Measurements from ENCODE around the gene RPS5. TPM values are rescaled to one million over a fixed set of nuclear protein-coding genes. Genes with fewer than 3 reads are reported as not detected.

Gene RPS5
- total and polyA plus RNA-seq, 9 of the 15 experiments (the other 6 are each of a cell fraction or from before 2014, with no cell fraction given) = 1,228 to 3,570 (median 2,484) TPM

DNA sequence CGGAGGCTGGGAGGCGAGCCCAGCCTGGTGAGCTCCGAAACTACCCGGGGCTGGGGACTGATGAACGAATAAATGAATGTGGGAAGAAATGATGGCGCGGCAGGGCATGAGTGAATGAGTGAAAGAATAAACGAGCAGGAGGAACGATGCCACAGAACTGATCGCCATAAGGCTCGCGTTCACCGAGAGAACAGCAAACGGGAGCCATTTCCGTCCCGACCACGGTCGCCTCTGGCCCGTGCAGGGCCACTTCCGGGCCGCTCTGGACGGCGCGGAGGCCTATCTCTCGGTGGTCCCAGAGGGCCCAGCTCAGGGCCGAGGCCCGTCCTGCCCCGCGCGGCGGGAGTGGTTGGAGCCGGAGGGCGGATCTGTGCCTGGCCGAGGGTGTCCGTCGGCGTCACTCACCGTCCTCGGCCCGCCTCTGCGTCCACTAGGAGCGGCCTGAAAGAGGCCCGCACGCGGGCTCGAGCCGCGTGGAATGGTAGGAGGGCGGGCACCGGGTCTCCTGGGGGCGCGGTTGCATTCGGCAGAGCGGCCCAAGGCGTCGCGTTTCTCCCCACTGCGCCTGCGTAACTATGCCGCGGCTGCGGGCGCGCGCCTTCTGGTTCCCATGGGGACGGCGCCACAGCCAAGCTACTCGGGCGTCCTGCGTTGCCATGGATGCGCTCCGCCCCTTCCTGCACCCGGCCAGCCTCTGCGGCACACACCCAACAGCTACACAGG, 24.6 kb upstream of the RPS5 start, which contains the start of gene ZNF497 (continued):
- TF ChIP-seq, protein P1, sequence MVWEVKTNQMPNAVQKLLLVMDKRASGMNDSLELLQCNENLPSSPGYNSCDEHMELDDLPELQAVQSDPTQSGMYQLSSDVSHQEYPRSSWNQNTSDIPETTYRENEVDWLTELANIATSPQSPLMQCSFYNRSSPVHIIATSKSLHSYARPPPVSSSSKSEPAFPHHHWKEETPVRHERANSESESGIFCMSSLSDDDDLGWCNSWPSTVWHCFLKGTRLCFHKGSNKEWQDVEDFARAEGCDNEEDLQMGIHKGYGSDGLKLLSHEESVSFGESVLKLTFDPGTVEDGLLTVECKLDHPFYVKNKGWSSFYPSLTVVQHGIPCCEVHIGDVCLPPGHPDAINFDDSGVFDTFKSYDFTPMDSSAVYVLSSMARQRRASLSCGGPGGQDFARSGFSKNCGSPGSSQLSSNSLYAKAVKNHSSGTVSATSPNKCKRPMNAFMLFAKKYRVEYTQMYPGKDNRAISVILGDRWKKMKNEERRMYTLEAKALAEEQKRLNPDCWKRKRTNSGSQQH (CRISPR knock-in tag; IDR thresholded peaks at IDR 0.05) = no peak
- TF ChIP-seq NFE2 (IDR thresholded peaks at IDR 0.05; ENCODE audit: low read depth) (no peak), SMC3 (conservative IDR thresholded peaks at IDR 0.05; ENCODE audit: insufficient read depth, low read depth, low read length) (no peak), TCF7L2 (IDR thresholded peaks at IDR 0.05; ENCODE audit: low read depth, low read length) (no peak), ZBED1 (IDR thresholded peaks at IDR 0.05) (no peak), JUNB (CRISPR knock-in tag; conservative IDR thresholded peaks at IDR 0.05) (no peak), IFI16 (CRISPR knock-in tag; IDR thresholded peaks at IDR 0.05) (no peak), CBFA2T3 (IDR thresholded peaks at IDR 0.05) (no peak), ZNF24 (IDR thresholded peaks at IDR 0.05) (peak; percentile 87), SMARCB1 (IDR thresholded peaks at IDR 0.05; ENCODE audit: insufficient read length, low read depth) (no peak), CCAR2 (IDR thresholded peaks at IDR 0.05; ENCODE audit: low read depth, low read length) (no peak), GATA2 (CRISPR knock-in tag; IDR thresholded peaks at IDR 0.05) (no peak), EZH2 (IDR thresholded peaks at IDR 0.05; ENCODE audit: borderline replicate concordance, low read depth, low read length) (no peak), TRIM24 (IDR thresholded peaks at IDR 0.05) (peak in 1 of 2 experiments; percentile 74; a peak in 3 of 4 replicates)
- TF ChIP-seq, protein P2, sequence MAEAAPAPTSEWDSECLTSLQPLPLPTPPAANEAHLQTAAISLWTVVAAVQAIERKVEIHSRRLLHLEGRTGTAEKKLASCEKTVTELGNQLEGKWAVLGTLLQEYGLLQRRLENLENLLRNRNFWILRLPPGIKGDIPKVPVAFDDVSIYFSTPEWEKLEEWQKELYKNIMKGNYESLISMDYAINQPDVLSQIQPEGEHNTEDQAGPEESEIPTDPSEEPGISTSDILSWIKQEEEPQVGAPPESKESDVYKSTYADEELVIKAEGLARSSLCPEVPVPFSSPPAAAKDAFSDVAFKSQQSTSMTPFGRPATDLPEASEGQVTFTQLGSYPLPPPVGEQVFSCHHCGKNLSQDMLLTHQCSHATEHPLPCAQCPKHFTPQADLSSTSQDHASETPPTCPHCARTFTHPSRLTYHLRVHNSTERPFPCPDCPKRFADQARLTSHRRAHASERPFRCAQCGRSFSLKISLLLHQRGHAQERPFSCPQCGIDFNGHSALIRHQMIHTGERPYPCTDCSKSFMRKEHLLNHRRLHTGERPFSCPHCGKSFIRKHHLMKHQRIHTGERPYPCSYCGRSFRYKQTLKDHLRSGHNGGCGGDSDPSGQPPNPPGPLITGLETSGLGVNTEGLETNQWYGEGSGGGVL (CRISPR knock-in tag; IDR thresholded peaks at IDR 0.05) = no peak
- TF ChIP-seq, protein P3, sequence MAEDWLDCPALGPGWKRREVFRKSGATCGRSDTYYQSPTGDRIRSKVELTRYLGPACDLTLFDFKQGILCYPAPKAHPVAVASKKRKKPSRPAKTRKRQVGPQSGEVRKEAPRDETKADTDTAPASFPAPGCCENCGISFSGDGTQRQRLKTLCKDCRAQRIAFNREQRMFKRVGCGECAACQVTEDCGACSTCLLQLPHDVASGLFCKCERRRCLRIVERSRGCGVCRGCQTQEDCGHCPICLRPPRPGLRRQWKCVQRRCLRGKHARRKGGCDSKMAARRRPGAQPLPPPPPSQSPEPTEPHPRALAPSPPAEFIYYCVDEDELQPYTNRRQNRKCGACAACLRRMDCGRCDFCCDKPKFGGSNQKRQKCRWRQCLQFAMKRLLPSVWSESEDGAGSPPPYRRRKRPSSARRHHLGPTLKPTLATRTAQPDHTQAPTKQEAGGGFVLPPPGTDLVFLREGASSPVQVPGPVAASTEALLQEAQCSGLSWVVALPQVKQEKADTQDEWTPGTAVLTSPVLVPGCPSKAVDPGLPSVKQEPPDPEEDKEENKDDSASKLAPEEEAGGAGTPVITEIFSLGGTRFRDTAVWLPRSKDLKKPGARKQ (CRISPR knock-in tag; IDR thresholded peaks at IDR 0.05) = no peak
- TF ChIP-seq, protein P4, sequence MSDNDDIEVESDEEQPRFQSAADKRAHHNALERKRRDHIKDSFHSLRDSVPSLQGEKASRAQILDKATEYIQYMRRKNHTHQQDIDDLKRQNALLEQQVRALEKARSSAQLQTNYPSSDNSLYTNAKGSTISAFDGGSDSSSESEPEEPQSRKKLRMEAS (CRISPR knock-in tag; IDR thresholded peaks at IDR 0.05) = peak; percentile 94
- TF ChIP-seq, protein P5, sequence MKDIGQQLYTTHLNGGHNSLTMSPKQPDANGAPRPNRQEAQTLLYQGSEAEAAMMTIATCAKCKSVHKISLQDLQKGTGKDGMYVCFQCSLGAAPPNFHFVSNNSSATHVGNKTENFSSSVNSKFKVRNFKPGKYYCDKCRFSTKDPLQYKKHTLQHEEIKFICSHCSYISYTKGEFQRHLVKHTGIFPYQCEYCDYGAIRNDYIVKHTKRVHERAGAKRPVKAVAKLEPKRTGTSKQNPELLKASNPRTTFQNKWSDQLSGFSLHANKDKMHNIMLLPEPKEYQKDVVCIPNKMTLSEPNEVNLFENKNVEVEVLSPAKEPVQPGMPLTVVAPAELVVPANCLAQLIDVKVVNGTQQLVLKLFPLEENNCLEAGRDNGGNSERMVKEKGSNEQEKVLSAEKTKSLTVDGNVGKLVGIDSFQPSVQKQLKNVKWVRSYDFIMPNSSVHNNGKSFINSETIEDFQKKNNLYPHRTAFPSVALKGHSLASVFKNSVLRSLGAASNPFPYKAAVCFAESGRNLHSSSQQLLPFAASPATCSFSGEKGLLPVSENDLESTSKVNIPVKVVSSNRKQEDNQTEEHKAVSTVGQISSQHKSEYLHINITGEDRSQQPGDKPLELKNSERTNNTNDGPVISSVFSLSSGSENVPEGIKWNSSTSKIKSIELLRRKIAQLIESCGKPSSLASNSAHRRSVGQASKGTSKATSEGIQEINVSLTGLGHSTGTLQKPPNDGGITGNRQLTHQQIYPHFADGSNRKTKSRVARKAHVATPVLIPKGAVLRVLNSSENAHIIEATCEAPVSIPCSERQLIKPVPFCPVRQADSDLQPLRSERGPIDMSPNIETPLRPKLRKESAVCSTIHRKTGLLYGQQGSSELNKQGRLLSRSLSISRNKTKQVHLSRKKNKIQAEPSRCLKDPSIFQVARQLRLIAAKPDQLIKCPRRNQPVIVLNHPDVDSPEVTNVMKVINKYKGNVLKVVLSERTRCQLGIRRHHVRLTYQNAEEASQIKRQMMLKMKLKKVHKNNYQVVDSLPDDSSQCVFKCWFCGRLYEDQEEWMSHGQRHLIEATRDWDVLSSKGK (CRISPR knock-in tag; IDR thresholded peaks at IDR 0.05) = no peak
- TF ChIP-seq, protein P6, sequence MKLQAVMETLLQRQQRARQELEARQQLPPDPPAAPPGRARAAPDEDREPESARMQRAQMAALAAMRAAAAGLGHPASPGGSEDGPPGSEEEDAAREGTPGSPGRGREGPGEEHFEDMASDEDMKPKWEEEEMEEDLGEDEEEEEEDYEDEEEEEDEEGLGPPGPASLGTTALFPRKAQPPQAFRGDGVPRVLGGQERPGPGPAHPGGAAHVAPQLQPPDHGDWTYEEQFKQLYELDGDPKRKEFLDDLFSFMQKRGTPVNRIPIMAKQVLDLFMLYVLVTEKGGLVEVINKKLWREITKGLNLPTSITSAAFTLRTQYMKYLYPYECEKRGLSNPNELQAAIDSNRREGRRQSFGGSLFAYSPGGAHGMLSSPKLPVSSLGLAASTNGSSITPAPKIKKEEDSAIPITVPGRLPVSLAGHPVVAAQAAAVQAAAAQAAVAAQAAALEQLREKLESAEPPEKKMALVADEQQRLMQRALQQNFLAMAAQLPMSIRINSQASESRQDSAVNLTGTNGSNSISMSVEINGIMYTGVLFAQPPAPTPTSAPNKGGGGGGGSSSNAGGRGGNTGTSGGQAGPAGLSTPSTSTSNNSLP (IDR thresholded peaks at IDR 0.05; ENCODE audit: borderline replicate concordance, low read depth, low read length) = no peak
